GM08714 (cell line): ENCODE data around the gene KLC3.

Source experiments
- H3K4me3 ChIP-seq: fragments of 200-500 bp; sonication (Bioruptor generic); 2 replicates; pipeline ENCODE4 v1.5.1; 2014; ENCODE audit warnings: mild to moderate bottlenecking, low read length, inconsistent platforms
- ZNF274 ChIP-seq: IDR thresholded peaks from 2 replicates; pipeline ENCODE4 v1.6.1; 2012; ENCODE audit warnings: mild to moderate bottlenecking, low read depth, low read length

Gene KLC3

DNA sequence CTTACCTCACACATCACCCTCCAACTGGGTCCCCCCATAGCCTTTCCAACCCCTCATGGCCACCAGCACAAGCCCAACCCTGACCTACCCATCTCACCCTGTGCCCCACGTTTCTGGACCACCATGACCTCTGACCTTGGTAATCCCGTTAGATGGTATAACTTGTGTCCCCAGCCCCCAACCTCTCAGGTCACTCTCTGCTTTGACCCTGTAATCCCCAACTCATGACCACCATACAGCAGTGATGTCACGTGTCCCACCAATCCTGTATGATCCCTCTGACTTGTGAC lies 8.5 kb downstream of the KLC3 start:
- TF ChIP-seq ZNF274: no peak
- no peak overlapping the region for H3K4me3 ChIP-seq

DNA sequence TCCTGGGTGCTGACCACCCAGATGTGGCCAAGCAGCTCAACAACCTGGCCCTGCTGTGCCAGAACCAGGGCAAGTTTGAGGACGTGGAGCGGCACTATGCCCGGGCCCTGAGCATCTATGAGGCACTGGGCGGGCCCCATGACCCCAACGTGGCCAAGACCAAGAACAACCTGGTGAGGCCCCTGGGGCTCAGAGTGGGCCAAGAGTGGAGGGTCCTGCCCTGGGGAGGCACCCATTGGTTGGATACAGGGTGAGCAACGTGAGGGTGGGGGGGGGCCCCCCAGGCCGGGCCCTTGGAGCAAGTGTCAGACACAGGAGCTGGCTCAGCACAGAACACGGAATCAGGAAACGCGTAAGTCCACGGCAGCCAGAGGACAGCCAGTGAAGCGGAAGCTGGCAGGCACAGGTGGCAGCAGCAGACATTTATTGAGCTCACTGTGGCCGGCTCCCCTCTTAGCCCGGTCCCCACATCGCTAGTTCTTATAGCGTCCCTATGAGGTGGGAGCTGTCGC lies 8.9 kb downstream of the KLC3 start:
- H3K4me3 ChIP-seq: no peak overlapping the region
- no peak for TF ChIP-seq ZNF274

DNA sequence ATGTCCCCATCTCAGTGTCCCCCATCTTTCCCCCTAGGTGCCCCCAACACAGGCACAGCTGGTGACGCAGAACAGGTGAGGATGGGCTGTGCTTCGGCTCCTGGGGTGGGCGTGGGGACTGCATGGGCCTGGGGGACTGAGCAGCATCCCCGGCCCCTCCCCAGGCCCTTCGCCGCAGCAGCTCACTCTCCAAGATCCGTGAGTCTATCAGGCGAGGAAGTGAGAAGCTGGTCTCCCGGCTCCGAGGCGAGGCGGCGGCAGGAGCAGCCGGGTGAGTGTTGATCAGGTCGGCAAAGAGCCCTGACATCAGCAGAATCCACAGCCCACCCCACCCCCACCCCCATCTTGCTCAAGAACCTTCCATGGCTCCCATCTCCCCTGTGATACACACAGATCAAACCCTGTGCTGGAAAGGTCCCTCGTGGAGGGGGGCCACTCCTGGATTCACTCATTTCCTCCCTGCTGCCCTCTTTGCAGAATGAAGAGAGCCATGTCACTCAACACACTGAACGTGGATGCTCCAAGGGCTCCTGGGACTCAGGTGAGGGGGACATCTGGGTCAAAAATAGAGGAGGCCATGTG lies 10.0 kb downstream of the KLC3 start:
- no peak for TF ChIP-seq ZNF274
- no peak overlapping the region for H3K4me3 ChIP-seq

GRCh38 chr19:45351401-45351952 lies 10.9 kb downstream of the KLC3 start:
- TF ChIP-seq ZNF274: no peak
- no peak overlapping the region for H3K4me3 ChIP-seq

- TF ChIP-seq ZNF274: no peak
- no peak overlapping the region for H3K4me3 ChIP-seq
These were observed 11.5 kb downstream of the KLC3 start for GRCh38 chr19:45352062-45352461.

GRCh38 chr19:45352471-45352870 lies 11.9 kb downstream of the KLC3 start:
- no peak overlapping the region for H3K4me3 ChIP-seq
- no peak for TF ChIP-seq ZNF274

DNA sequence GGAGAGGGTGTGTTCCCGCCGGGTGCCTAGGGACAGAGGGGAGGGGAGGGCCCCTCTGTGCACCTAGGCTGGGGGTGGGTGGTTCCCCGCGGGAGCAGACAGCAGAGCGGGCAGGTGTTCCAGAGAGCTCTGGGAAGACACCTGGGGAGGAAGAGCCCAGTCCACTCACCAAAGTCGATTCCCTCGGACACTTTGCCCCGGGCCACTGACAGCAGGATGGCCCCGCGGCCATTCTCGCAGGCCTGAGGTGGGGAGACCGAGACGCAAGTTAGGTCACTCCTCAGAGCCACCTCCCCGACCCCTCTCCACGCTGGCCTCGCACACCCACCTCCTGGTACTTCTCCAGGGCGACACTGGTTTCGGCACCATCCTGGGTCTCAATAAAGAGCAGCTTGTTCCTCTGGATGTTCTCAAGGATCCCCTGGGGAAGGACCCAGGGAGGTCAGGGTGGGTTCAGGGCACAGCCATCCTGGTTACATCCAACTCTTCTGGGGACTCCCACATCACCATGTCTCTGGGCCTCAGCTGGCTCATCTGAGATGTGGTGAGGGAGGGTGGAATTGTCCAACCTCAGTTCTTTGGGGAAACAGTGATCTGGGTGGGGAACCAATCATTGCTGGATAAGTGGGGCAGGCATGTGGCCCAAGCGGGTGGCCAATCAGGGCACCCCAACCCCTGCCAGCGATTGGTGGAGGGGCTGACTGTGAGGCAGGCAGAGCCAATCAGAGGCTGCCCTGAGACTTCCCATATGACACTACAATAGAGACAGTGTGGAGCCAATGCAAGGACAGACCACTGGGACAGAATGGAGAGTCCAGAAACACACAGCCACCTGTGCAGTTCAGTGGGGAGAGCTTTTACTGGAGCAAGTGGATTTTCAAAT lies 12.6 kb downstream of the KLC3 start:
- no peak overlapping the region for H3K4me3 ChIP-seq
- no peak for TF ChIP-seq ZNF274

DNA sequence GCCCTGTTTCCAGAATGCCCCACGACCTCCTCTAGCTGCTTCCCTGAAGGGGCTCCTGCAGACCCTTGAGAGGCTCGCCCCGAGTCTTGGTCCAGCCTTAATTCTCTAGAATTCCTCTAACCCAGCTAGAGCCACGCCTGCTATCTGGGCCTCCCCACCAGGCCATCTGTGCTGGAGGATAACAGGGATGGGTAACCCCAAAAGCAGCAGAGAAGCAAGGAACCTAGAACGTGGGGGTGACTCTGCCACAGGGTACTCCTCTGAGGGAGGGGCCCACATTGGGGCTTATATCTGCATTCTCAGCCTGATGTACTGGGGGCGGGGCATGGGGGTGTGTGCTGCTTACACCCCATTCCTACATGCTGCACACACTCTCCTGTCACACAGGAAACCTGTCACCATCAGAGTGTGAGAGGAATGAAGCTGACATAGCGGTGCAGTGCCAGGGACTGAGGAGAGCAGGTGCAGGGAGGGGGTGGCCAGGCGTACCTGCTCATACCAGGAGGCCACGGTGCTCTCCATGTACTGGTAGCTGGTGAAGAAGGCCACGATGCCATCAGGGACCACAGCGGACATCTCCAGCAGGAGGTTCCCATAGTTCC lies 13.8 kb downstream of the KLC3 start:
- H3K4me3 ChIP-seq: no peak overlapping the region
- no peak for TF ChIP-seq ZNF274

DNA sequence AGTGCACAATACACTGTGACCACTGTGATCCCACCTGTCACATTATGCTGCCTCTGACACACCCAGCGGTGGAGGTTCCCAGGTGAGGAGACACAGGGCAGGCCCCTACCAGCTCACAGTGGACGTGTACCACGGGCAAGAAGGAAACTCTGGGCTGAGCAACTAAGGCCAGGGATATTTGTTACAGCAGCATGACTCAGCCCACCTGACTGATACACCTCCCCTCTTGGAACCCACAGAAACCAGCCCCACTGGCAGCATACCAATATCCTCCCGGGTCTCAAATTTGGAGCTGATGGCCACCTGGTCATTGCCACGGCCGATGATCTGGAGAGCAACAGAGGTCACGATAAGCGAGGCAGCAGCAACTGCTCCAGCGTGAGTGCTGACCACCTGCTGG lies 14.9 kb downstream of the KLC3 start:
- no peak overlapping the region for H3K4me3 ChIP-seq
- no peak for TF ChIP-seq ZNF274

DNA sequence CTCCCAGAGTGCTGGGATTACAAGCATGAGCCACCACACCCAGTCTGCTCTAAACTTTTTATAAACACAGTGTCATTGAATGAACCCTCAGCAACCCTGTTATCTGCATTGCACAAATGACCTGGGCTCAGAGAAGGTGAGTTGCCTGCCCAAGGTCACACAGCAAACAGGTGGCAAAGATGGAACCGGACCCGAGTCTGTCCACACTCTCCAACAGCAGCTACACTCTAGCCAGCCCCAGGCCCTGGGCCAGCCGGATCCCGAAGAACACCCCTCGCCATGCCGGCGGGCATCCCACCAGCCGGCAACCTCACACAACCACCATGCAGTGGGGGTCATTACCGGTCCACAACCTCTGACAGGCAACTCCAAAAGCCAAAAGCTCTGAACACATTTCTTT lies 15.4 kb downstream of the KLC3 start:
- TF ChIP-seq ZNF274: no peak
- no peak overlapping the region for H3K4me3 ChIP-seq

DNA sequence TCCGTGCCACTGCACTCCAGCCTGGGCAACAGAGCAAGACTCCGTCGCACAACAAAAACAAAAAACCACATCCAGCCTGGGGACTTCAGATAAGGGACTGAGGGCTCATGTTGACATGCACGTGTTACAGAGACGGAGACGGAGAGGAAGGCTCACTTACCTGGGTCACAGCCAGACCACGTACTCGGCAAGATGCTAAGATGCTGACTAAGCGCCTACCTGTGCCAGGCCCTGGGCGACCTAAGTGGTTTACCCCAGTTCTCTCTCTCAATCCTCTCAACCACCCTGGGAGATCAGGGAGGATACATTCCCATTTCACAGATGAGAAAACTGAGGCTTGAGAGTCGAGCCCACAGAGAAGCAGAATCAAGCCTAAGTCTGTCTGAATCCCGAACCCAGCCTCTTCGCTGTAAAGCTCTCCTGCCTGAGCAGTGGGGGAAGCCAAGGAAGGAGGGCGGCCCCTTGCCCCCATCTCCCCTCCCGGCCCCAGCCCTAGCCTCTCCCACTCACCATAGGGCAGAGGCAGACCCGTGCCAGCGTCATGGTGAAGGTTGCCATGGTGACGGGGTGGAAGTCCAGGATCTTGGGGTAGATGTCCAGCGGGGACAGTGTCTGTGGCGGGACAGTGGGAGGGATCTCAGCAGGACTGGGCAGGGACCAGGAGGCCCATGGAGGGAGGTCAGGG lies 16.4 kb downstream of the KLC3 start:
- no peak overlapping the region for H3K4me3 ChIP-seq
- TF ChIP-seq ZNF274: no peak

DNA sequence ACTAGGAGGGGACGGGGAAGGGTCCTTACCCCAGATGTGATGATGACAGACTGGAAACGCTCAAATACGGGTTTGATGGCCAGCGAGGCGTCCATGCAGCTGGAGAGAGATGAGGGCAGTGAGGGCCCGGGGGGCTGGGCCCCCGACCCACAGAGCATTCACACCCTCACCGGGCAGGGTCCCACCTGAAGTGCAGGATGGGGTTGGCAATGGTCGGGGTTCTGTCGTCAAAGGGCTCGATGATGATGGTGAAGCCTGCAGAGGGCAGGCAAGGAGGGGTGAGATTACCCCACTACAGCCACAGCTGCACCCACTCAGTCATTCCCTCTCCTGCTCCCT lies 16.9 kb downstream of the KLC3 start:
- no peak overlapping the region for H3K4me3 ChIP-seq
- no peak for TF ChIP-seq ZNF274

GRCh38 chr19:45358213-45358792 lies 17.8 kb downstream of the KLC3 start:
- no peak for TF ChIP-seq ZNF274
- no peak overlapping the region for H3K4me3 ChIP-seq

GRCh38 chr19:45361608-45362007 lies 21.1 kb downstream of the KLC3 start:
- TF ChIP-seq ZNF274: no peak
- no peak overlapping the region for H3K4me3 ChIP-seq
